ENCODE measurements around the gene NSD1.
"Not testable (repeated sequence)": the region's sequence is repeated elsewhere in the genome, so short reads cannot be mapped to it uniquely, and the experiment has no call there.

The NSD1 gene

DNA sequence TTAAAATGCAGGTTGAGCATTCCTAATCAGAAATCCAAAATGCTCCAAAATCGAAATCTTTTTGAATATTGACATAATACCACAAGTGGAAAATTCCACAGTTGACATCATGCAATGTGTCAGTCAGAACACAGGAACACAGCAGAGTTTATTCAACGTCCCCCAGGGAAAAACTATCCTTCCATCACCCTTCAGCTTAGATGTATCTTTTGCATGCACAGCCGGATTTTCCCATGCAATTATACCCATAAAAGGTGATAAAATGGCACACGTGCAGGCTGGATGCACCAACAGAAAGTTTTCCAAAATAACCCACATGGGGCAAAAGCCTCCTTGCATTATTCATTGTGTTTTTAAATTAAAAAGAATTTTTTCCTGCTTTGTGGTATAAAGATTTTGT, 98.8 kb downstream of the NSD1 start:
- no peak for DNase-seq

DNA sequence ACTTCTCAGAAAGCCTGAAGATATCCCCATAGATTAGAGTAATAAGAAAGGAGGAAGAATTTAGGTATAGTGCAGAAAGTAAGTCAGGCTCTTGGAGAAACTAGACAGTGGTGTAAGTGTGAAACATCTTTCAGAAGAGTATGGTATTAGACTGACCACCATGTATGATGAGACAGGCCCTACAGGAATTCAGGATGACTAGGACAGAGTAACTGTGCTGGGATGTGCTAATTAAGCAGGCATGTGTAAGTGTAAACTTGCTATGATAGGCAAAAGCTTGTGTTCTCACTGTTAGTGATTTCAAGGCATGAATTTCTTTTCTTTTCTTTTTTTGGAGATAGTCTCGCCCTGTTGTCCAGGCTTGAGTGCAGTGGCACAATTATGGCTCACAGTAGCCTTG, 99.2 kb downstream of the NSD1 start:
- DNase-seq: no peak

DNA sequence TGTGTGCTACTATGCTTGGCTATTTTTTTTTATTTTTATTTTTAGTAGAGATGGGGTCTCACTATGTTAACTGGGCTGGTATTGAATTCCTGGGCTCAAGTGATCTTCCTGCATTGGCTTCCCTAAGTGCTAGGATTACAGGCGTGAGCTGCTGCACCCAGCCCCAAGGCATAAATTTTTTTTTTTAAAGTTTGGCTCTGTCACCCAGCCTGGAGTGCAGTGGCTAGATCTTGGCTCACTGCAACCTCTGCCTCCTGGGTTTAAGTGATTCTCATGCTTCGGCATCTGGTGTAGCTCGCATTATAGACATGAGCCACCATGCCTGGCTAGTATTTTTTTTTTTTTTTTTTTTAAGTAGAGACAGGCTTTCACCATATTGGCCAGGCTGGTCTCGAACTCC, 99.6 kb downstream of the NSD1 start:
- DNase-seq: no peak

DNA sequence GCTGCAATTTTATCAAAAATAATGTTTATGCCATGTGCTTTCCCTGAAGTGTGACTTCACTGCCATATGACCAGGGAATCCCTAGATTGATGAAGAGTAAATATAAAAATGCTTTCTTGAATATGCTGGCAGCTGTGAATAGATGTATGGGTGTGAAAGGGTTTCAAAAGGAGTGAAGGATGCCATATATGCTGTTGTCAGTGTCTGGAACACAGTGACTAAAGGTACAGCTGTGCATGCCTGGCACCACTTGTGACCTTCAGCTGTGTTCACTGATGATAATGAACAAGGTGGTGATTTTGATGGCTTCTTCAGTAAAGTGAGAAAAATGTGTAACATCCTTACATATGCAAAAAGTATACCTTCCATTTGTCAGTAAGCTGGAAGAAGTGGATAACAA, 100.2 kb downstream of the NSD1 start:
- no peak for DNase-seq

DNA sequence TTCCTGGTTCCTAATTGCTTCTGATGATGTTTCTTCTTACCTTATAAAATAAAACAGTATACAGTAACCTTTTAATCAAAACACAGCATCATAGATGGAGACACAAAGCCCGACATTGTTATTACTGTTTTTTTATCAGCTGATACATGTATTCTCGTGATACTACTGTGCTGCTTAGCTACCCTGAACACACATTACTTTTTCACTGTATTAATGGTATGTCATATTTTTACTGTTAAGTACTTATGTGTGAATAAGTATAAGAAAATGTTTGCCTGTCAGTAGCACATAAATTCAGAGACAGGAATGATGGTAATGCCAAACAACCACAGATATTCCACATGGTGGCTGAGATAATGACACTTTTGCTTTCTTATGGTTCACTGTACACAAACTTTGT, 101.3 kb downstream of the NSD1 start:
- no peak for DNase-seq

DNA sequence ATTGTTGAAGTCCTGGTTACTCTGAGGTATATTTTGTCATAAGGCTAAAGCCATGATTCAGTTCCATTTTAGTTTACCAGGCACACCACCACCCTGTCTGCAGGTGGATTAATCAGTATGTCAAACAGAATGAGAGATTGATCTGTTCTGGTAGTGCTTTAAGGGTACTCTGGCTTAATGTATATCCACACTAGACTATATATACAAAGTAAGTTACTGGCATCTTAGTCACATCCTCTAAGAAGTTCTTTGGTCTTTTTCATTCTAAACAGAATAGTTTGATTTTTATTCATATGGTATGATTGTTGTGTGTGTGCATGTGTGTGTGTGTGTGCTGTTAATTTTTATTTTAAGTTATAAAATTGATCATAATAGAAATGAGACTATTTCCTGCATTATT, 108.2 kb downstream of the NSD1 start:
- no peak for DNase-seq

DNA sequence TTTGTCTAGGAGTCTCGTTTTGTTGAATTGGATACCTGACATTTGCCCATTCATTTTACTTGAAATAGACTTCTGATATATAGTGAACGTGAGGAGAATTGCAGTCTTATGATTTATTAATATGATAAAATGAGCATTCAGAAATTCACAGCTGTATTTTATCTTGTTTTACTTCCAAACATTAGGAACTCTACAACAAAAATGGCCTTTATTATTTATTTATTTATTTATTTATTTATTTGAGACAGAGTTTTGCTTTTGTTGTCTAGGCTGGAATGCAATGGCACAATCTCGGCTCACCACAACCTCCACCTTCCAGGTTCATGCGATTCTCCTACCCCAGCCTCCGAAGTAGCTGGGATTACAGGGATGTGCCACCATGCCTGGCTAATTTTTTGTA, 108.7 kb downstream of the NSD1 start:
- DNase-seq: no peak

DNA sequence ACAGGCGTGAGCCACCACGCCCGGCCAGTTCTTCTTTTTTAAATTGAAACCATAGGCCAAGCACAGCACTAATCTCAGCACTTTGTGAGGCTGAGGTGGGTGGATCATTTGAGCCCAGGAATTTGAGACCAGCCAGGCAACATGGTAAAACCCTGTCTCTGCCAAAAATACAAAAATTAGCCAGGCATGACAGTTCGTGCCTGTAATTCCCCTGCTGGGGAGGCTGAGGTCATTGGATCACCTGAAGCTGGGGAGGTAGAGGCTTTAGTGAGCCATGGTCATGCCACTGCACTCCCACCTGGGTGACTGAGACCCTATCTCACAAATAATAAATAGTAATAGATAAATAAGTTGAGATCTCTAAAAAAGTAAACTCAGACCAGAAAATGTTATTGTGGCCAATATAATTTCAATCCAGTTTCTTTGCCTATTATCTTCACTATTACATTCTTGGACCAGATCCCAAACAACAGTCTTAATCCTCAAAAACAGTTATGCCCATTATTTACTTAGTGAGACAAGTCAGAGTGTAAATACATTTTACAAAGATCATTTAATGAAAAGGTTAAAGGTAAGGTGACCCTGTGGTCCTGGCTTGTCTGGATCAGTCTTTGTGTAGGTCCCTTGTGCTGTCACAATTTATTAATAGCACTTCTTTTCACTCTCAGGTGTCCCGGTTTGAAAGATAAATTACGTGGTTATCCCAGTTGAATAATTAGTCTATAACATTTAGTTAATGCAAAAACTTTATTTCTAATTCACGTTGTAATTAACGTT, 116.4 kb downstream of the NSD1 start:
- DNase-seq: no peak

DNA sequence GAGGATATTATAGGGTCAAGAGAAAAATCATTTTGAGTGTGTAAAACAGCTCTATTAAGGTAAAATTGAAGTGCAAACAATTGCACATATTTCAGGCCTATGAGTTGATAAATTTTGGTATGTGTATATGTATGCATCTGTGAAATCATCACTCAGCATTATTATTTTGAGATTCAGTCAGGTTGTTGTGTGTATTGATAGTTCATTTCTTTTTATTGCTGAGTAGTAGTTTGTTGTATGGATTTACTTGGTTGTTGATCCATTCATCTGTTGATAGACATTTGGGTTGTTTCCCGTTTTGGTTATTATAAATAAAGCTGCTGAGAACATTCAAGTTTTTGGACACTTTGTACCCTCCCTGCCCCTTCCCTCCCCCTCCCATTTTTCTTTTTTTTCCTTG, 119.7 kb downstream of the NSD1 start:
- no peak for DNase-seq

DNA sequence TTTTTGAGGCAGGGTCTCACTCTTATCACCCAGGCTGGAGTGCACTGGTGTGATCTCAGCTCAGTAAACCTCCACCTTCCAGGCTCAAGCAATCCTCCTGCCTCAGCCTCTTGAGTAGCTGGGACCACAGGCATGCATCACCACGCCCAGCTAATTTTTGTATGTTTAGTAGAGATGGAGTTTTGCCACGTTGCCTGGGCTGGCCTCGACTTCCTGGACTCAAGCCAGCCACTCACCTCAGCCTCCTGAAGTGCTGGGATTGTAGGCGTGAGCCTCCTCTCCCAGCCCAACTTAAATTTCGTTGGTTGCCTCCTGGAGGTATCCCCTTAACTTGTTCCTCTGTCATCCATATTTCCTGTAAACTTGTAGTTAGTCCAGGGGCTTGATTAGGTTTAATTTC, 122.7 kb downstream of the NSD1 start:
- DNase-seq: no peak

DNA sequence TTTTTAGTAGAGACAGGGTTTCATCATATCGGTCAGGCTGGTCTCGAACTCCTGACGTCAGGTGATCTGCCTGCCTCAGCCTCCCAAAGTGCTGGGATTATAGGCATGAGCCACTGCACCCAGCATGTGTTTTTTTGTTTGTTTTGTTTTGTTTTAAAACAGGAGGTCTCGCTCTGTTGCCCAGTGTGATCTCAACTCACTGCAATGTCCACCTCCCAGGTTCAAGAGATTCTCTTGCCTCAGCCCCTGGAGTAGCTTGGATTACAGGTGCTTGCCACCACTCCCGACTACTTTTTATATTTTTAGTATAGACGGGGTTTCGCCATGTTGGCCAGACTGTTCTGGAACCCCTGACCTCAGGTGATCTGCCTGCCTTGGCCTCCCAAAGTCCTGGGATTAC, 125.1 kb downstream of the NSD1 start:
- not testable (repeated sequence) for DNase-seq

DNA sequence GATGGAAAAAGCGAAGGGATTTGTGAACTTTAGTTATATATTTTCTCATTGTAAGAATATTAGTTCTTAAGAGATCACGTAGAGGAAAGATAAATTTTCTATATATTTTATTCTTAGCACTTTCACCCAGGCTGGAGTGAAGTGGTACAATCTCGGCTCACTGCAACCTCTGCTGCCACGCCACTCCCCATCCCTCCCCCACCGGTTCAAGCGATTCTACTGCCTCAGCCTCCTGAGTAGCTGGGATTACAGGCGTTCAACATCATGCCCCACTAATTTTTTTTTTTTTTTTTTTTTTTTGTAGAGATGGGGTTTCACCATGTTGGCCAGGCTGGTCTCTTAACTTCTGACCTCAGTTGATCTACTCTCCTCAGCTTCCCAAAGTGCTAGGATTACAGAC, 127.4 kb downstream of the NSD1 start:
- DNase-seq: no peak

DNA sequence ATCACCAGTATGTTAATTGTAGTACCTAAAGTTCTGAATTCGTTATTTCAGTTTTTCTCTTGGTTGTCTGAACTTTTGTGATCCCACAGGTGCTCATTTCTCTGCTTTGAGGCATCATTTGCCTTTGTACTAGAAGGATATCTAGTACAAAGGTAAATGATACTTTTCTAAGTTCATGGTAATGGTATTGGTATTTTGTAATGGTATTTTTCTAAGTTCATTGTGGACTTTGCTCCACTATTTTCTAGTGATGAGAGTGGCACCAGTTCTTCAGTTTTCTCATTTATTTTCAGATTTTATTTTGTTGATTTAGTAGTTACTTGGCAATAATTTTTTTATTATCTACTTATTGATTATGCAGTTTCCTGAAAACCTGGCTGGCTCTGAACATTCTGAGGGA, 127.9 kb downstream of the NSD1 start:
- no peak for DNase-seq

DNA sequence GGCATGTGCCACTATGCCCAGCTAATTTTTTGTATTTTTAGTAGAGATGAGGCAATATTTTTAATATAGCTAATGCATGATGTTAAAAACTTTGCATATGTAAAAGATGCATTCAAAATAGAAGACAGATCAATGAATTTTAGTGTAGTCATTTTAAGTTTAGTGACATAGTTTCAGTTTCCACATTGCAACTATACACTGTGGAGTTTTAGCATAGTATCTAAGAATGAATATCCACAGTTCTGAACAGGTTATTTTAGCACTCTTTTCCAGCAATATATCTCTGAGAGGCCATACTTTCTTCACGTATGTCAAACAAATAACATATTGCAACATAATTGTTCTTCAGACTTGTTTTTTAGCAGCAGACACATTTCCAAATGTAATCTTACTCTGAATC, 130.6 kb downstream of the NSD1 start:
- no peak for DNase-seq

DNA sequence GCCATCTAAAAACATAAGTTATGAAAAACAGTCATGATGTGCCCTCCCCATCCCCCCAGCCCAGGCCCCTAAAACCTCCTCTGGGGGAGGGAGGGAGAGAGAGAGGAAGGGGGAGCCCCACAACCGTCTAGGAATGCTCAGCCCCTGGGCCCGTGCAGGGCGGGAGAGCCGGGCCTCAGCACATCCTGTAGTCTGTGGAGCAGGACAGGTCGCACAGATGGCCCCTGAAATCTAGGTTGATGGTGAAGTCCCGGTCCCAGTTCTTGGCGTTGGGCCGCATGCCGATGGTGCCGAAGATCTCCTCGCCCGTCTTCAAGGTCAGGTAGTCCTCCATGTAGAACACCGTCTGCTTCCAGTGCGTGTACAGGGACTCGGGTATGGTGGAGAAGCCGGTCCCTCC, 131.8 kb downstream of the NSD1 start:
- DNase-seq: no peak

DNA sequence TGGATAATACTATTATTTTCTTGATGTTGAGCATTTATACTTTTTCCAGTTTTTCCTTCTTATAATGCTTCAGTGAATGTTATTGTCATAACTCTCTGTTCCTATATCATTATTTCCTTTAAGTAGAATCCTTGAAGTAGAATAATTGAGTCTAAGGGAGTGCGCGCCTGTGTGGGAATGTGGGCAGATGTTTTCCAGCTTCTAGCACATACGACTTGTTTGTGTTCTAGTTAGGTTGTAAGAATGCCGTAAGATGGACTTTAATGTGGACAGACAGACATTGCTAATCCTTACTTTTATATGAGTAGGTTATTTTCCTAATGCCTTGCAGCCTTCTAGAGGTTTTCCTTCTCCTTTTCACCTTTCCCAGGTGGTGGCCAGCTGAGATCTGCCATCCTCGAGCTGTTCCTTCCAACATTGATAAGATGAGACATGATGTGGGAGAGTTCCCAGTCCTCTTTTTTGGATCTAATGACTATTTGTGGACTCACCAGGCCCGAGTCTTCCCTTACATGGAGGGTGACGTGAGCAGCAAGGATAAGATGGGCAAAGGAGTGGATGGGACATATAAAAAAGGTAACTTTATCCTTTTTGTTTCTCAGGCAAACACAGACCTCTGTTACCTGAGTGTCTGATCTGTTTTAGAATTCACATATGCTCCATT, 135.8 kb downstream of the NSD1 start:
- DNase-seq: no peak

DNA sequence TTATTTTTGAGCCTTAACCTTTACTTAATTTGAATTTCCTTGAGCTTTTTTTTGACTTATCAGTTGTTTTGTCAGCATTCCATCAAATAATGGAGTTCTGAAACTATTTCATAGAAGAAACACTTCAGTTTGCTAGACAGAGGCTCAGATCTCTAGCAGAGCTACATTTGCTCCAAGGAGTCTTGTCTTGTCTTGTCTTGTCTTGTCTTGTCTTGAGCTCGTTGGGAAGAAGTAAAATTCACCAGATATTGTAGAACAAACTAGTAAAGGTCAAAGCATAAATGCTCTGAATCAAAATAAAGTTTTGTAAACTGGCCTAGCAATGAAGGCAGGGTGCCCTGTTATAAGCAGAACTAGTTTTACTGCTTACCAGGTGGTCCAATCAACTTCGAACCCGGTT, 136.4 kb downstream of the NSD1 start:
- DNase-seq: no peak

DNA sequence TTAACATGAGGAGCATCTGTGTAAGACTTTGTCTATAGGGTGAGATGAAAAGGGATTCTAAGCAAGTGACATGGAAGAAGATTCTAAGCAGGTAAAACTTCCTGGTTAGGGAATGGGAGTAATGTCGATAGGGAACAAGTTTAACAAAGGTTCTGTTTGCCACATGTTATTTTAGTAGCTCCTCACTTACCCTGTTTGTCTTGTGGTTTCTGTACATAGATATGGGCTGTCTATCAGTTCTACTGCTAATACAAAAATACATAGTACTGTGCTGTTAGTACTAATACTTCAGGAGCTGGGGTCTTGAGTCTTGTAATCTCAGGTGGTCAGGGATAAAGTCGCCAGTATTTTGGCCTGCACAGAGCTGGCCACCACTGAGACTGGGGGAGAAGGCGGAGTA, 137.1 kb downstream of the NSD1 start:
- no peak for DNase-seq

DNA sequence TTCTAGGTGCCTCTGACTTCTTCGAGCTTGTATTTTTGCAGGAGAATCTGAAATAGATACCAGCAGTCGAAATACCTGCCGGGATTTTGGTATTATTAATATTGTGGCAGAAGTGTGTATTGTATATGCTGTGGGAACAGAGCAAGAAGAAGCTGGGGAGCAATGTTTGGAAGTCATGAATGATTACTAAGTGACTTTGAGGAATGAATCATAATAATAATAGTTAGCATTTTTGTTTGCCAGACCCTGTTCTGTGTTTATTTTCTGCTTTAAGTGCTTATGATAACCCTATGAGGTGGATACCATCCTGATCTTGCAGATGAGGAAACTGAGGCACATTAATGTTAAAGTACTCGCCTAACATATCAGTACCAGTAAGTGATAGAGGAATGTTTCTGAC, 137.5 kb downstream of the NSD1 start:
- no peak for DNase-seq

DNA sequence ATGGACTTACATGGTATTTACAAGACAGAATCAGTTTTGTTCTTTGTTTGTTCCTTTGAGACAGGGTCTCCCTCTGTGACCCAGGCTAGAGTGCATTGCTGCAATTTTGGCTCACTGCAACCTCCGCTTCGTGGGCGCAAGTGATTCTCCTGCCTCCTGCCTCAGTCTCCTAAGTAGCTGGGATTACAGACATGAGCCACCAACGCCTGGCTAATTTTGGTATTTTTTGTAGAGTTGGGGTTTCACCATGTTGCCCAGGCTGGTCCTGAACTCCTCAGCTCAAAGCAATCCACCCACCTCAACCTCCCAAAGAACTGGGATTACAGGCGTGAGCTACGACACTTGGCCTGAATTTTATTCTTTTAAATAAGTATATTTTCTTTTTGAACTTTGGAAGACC, 142.3 kb downstream of the NSD1 start:
- DNase-seq: no peak

DNA sequence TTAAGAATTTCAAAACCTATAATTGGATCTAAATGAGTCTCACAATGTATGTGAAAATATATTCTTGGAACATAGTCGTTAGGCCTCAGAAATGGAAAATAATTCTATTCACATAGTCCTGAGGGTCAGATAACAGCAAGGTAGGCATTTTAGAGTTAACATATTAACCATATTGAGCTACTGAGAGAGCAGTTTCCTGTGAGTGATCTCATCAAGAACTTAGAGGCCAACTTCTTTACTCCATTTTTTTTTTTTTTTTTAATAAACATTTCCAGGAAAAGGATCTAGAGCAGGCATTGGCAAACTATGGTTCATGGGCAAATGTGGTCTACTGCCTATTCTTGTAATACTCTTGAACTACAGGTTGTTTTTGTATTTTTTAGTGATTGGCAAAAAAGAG, 143.3 kb downstream of the NSD1 start:
- no peak for DNase-seq

DNA sequence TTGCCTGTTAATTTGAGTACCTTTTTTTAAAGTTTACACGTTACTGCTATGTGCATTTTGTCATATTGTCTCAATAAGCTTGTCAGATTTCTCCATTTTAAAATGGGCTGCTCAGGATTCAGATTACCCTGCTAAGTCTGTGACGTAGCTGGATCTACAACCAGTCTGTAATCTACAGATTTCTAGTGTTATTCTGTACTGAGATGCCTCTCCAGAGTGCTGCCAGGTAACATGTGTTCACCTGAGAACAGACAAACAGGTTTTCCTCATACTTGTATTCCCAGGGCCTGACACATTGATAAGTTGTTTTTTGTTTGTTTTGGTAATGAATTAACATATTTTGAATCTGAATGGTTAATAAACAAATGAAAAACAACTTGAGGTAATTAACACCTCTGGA, 154.6 kb downstream of the NSD1 start:
- no peak for DNase-seq

DNA sequence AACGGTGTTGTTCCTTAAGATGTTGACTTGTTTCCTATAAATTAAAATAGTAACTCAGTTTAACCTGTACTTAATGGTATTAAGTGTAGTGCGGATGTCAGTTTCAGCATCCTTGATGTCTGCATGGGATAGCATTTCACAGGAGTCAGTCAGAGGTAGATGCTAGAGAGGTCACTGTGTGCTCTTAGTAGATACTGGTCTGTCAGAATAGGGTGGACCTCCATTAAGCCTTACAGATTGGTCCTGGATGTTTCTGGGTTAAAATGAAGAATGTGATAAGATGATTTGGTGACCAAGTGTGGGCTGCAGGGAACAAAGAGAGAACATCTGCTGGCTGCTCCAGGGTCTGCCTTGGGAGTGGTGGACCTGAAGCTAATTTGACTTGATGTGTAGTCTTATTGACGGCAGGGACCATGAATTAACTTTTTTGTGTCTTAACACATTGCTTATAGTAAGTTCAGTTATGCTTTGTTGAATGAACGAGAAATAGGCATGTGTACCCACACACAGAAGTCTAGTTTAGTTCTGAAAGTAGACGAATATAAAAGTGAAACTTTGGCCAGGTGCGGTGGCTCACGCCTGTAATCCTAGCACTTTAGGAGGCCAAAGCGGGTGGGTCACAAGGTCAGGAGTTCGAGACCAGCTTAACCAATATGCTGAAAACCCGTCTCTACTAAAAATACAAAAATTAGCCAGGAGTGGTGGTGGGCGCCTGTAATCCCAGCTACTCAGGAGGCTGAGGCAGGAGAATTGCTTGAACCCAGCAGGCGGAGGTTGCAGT, 157.4 kb downstream of the NSD1 start:
- no peak for DNase-seq

DNA sequence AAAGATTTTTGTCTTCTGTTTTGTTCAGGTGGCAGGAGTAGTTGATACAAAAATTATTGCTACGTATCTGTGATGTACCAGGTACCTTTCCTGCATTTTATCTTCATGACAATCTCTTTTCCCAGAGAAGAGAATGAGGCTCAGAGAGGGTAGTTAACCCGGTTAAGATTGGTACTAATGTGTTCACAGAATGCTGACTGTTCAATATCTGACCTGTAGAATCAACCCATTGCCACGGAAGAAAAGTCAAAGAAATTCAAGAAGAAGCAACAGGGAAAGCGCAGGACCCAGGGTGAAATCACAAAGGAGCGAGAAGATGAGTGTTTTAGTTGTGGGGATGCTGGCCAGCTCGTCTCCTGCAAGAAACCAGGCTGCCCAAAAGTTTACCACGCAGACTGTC, 158.2 kb downstream of the NSD1 start:
- DNase-seq: no peak

All from DMS79 (cell line).